Measurements from ENCODE around the gene SOX9. TPM values are rescaled to one million over a fixed set of nuclear protein-coding genes. Genes with fewer than 3 reads are reported as not detected.
"Not testable (repeated sequence)": the region's sequence is repeated elsewhere in the genome, so short reads cannot be mapped to it uniquely, and the experiment has no call there.

Gene SOX9
- total RNA-seq, 2 donors from 2014 or later = not detected

DNA sequence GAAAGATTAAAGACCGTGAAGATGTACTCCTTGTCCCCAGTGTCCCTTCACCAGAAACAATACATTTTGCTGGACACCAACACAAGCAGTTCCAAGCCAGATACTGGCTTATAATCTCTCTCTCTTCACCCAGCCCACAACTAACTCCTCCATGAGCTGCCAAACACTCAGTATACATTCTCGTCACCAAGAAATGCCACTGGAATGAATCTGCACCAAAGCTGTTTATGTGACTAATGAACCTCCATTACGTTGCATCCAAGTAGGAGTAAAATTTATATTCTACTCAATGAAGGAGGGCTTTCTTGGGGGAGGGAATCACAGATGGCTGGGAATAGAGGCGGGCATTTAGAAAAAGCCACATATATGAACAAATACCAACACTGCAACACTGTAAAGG is 20.9 kb upstream of the SOX9 start:
- DNase-seq = no peak
- Mint-ChIP-seq H3K36me3 (ENCODE audit: insufficient read depth in 2 of 2) (peaks cover under 1 to 2% of the 10 kb centered on the region in 2 donors), H3K4me1 (ENCODE audit: low read depth) (no peaks in the 10 kb centered on the region), H3K27ac (no peak overlapping the region), H3K9me3 (peaks cover 10 to 12% of the 10 kb centered on the region in 2 donors), H3K4me3 (no peak overlapping the region), H3K27me3 (ENCODE audit: low read depth) (no peaks in the 10 kb centered on the region)
- no peak for ATAC-seq (replicated peaks in 1 of 2)

GRCh38 chr17:72100470-72100869 is 20.4 kb upstream of the SOX9 start:
- DNase-seq (no peak), ATAC-seq (replicated peaks in 1 of 2) (no peak)
- peaks cover 10 to 14% of the 10 kb centered on the region in 2 donors for H3K9me3 Mint-ChIP-seq
- H3K27ac Mint-ChIP-seq = no peak overlapping the region
- no peaks in the 10 kb centered on the region for H3K4me1 Mint-ChIP-seq (ENCODE audit: low read depth)
- no peaks in the 10 kb centered on the region for H3K27me3 Mint-ChIP-seq (ENCODE audit: low read depth)
- no peak overlapping the region for H3K4me3 Mint-ChIP-seq
- peaks cover 2% of the 10 kb centered on the region in 2 donors for H3K36me3 Mint-ChIP-seq (ENCODE audit: insufficient read depth in 2 of 2)

DNA sequence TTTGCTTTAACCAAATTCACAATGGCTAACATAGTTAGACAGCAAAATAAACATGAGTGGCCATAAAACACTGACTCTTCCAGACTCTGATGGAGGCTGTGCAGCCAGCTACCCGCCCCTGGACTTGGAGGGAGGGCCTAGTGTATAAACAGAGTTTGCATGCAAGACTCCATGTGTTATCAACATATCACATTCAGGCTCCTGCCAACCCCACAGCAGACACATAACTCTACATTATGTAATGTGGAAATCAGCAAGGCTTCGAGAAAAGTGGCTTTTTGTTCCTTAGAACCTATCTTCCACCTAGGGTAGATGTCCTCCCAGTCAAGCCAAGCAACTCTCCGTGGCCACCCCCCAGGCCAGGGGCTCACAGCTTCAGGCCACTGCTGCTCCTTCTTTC is 19.3 kb upstream of the SOX9 start:
- Mint-ChIP-seq H3K36me3 (ENCODE audit: insufficient read depth in 2 of 2) (peaks cover 2% of the 10 kb centered on the region in 2 donors), H3K4me1 (ENCODE audit: low read depth) (no peaks in the 10 kb centered on the region), H3K9me3 (peaks cover 10 to 14% of the 10 kb centered on the region in 2 donors), H3K4me3 (no peak overlapping the region), H3K27me3 (ENCODE audit: low read depth) (no peaks in the 10 kb centered on the region), H3K27ac (no peak overlapping the region)
- no peak for DNase-seq
- no peak for ATAC-seq (replicated peaks in 1 of 2)

- H3K36me3 Mint-ChIP-seq (ENCODE audit: insufficient read depth in 2 of 2) = peaks cover 2% of the 10 kb centered on the region in 2 donors
- peaks cover 8 to 14% of the 10 kb centered on the region in 2 donors for H3K9me3 Mint-ChIP-seq
- DNase-seq (no peak), ATAC-seq (replicated peaks in 1 of 2) (no peak)
- H3K27ac Mint-ChIP-seq = no peak overlapping the region
- no peak overlapping the region for H3K4me3 Mint-ChIP-seq
- no peaks in the 10 kb centered on the region for H3K27me3 Mint-ChIP-seq (ENCODE audit: low read depth)
- H3K4me1 Mint-ChIP-seq (ENCODE audit: low read depth) = no peaks in the 10 kb centered on the region
Measured at GRCh38 chr17:72102366-72102765, 18.5 kb upstream of the SOX9 start.

- Mint-ChIP-seq H3K9me3 (peaks cover 6 to 8% of the 10 kb centered on the region in 2 donors), H3K36me3 (ENCODE audit: insufficient read depth in 2 of 2) (peaks cover 0 to 2% of the 10 kb centered on the region in 2 donors), H3K27me3 (ENCODE audit: low read depth) (no peaks in the 10 kb centered on the region), H3K27ac (no peak overlapping the region), H3K4me1 (ENCODE audit: low read depth) (no peaks in the 10 kb centered on the region), H3K4me3 (no peak overlapping the region)
- ATAC-seq (replicated peaks in 1 of 2) = no peak
- no peak for DNase-seq
Measured at GRCh38 chr17:72104164-72104862, 16.5 kb upstream of the SOX9 start.

DNA sequence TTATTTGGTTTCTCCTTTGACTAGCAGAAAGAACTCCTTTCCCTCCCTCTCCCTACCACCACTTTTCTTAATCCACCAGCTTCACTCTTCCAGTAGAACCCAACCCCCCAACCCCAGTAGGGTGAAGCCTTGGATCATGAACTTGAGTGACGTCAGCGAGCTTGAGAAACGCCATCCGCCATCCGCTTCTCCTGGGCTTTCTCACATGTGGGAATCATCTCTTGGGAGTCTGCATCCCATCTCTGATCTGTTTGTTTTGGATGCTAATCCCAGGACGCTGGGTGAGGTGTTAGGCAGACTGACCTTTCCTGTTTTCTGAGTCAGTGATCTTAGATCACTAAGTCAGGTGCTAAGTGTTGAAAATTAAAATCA is 16.0 kb upstream of the SOX9 start:
- H3K36me3 Mint-ChIP-seq (ENCODE audit: insufficient read depth in 2 of 2) = peaks cover 0 to 2% of the 10 kb centered on the region in 2 donors

GRCh38 chr17:72107100-72107499 is 13.7 kb upstream of the SOX9 start:
- no peak overlapping the region for H3K4me3 Mint-ChIP-seq
- peaks cover 11% of the 10 kb centered on the region for H3K27me3 Mint-ChIP-seq (ENCODE audit: low read depth)
- peaks cover 0 to 2% of the 10 kb centered on the region in 2 donors for H3K36me3 Mint-ChIP-seq (ENCODE audit: insufficient read depth in 2 of 2)
- H3K4me1 Mint-ChIP-seq (ENCODE audit: low read depth) = no peaks in the 10 kb centered on the region
- ATAC-seq (replicated peaks in 1 of 2) (no peak), DNase-seq (no peak)
- H3K9me3 Mint-ChIP-seq = peaks cover 3 to 9% of the 10 kb centered on the region in 2 donors
- H3K27ac Mint-ChIP-seq = no peak overlapping the region

More for the DNA sequence above, 16.0 kb upstream of the SOX9 start:
- Mint-ChIP-seq H3K4me3 (no peak overlapping the region), H3K27ac (no peak overlapping the region), H3K9me3 (peaks cover 4 to 8% of the 10 kb centered on the region in 2 donors), H3K27me3 (ENCODE audit: low read depth) (peaks cover 1% of the 10 kb centered on the region), H3K4me1 (ENCODE audit: low read depth) (no peaks in the 10 kb centered on the region)
- DNase-seq (no peak), ATAC-seq (replicated peaks in 1 of 2) (no peak)

DNA sequence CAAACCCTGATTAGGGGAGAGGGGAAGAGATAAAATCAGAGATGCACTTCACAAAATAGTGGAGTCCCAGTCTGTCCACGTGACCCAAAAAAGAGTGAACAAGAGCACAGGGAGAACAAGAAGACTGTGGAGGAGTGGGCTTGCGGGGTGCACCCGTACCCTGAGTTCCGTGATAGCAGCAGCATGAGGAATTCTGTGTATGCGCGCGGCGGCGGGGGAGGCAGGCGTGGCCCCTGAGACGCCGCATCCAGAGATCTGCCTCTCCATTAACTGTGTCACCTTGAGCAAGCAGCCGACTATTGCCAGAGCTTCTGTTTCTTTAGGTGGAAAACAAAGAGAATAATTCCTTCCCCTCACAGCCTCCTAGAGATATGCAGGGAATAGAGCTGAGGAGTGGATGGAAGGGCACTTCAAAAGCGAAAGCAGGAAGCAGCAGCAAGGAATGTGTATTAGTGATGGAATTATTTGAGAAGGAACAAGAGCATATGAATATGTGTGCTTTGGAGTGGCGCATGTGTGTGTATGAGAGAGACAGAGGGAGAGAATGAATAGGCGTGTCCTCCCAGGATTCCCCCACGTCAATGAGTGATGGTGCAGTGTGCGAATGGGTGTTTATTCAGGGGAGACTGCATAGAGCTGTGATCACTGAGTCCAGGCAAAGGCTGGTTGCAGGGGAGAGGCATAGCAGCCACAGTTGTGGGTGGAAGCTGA is 10.4 kb upstream of the SOX9 start:
- Mint-ChIP-seq H3K36me3 (ENCODE audit: insufficient read depth in 2 of 2) (no peaks in the 10 kb centered on the region), H3K4me3 (no peak overlapping the region), H3K27ac (no peak overlapping the region), H3K9me3 (peaks cover 0 to 5% of the 10 kb centered on the region in 2 donors), H3K4me1 (ENCODE audit: low read depth) (no peaks in the 10 kb centered on the region), H3K27me3 (ENCODE audit: low read depth) (peaks cover 27% of the 10 kb centered on the region)
- ATAC-seq (replicated peaks in 1 of 2) (no peak), DNase-seq (no peak)

DNA sequence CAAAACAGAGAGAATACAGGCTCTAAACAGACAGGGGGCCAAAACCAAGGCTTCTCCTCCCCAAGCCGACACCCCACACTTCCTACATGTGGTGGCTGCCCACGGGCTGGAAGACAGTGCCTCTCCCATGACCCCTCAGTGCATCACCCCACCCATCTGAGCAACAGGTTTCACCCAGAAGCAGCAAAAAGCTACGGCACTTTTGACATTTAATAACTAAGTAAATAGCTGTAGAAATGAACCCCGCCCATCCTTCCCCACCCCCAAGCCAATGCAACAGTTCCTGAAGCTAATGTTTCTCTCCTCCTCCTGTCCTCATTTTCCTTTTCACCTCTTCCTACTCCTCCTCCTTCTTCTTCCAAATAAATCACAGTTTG is 9.9 kb upstream of the SOX9 start:
- H3K36me3 Mint-ChIP-seq (ENCODE audit: insufficient read depth in 2 of 2) = no peaks in the 10 kb centered on the region
- peaks cover 0 to 5% of the 10 kb centered on the region in 2 donors for H3K9me3 Mint-ChIP-seq
- peaks cover 33% of the 10 kb centered on the region for H3K27me3 Mint-ChIP-seq (ENCODE audit: low read depth)
- no peak overlapping the region for H3K4me3 Mint-ChIP-seq
- ATAC-seq (replicated peaks in 1 of 2) = no peak
- no peak overlapping the region for H3K27ac Mint-ChIP-seq
- no peaks in the 10 kb centered on the region for H3K4me1 Mint-ChIP-seq (ENCODE audit: low read depth)
- no peak for DNase-seq

- peaks cover 0 to 3% of the 10 kb centered on the region in 2 donors for H3K9me3 Mint-ChIP-seq
- no peak overlapping the region for H3K4me3 Mint-ChIP-seq
- DNase-seq = no peak
- no peaks in the 10 kb centered on the region for H3K36me3 Mint-ChIP-seq (ENCODE audit: insufficient read depth in 2 of 2)
- no peak for ATAC-seq (replicated peaks in 1 of 2)
- H3K4me1 Mint-ChIP-seq (ENCODE audit: low read depth) = no peaks in the 10 kb centered on the region
- H3K27ac Mint-ChIP-seq = no peak overlapping the region
- peaks cover 38% of the 10 kb centered on the region for H3K27me3 Mint-ChIP-seq (ENCODE audit: low read depth)
Measured at GRCh38 chr17:72111336-72111923, 9.4 kb upstream of the SOX9 start.

GRCh38 chr17:72111926-72112325 is 8.9 kb upstream of the SOX9 start:
- H3K4me1 Mint-ChIP-seq (ENCODE audit: low read depth); H3K27ac Mint-ChIP-seq; H3K9me3 Mint-ChIP-seq; ATAC-seq (replicated peaks in 1 of 2); H3K36me3 Mint-ChIP-seq (ENCODE audit: insufficient read depth in 2 of 2); H3K4me3 Mint-ChIP-seq; DNase-seq: not testable (repeated sequence)
- H3K27me3 Mint-ChIP-seq (ENCODE audit: low read depth) = peaks cover 43% of the 10 kb centered on the region

- no peaks in the 10 kb centered on the region for H3K36me3 Mint-ChIP-seq (ENCODE audit: insufficient read depth in 2 of 2)
- DNase-seq (no peak), ATAC-seq (replicated peaks in 1 of 2) (no peak)
- H3K9me3 Mint-ChIP-seq = peaks cover 0 to 2% of the 10 kb centered on the region in 2 donors
- no peak overlapping the region for H3K4me3 Mint-ChIP-seq
- H3K27me3 Mint-ChIP-seq (ENCODE audit: low read depth) = peaks cover 59% of the 10 kb centered on the region
- H3K4me1 Mint-ChIP-seq (ENCODE audit: low read depth) = no peaks in the 10 kb centered on the region
- H3K27ac Mint-ChIP-seq = no peak overlapping the region
Measured at GRCh38 chr17:72113751-72114150, 7.1 kb upstream of the SOX9 start.

DNA sequence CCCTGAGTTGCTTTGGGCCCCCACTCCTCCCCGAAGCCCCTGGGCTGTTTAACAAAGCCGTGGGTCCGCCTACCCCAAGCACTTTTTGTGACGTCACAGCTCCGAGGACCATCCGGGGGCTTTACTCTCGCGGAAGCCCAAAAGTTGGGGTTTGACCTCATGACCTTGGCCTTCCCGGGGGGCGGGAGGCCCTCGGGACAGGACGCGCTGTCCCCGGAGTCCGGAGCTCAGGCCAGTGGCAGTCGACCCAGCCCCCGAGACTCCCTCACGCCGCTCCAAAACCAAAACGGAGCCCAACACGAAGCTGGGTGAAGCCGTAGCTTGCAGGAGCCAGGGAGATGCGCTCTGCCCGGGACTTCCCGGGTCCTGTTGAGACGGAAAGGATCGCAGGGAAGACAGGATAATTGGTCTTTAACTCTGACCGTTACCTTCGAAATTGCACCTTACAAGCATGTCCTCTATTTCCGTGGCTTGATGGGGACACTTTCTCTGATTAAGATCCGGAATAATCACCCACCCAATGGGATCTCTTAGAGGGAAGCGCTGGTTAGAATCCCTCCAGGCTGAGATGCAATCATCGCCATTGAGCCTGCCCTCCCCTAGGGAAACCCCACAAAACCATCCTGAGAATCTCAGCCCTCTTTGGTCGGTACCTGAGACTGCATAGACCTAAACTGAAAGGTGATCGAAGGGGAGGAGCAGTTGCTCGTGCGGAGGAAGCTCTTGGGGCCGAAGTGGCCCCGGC is 4.9 kb upstream of the SOX9 start:
- Mint-ChIP-seq H3K4me1 (ENCODE audit: low read depth) (peaks cover 9% of the 10 kb centered on the region), H3K27me3 (ENCODE audit: low read depth) (peaks cover 69% of the 10 kb centered on the region), H3K36me3 (ENCODE audit: insufficient read depth in 2 of 2) (peaks cover 0 to 1% of the 10 kb centered on the region in 2 donors), H3K4me3 (peak overlapping the region in 1 of 2 donors; percentile 57), H3K9me3 (no peaks in the 10 kb centered on the region), H3K27ac (no peak overlapping the region)
- ATAC-seq (replicated peaks in 1 of 2) (no peak), DNase-seq (no peak)
